HG03342 (cell line): ENCODE results near the gene ARMC6.

Experiments
- ATAC-seq: cut with Tn5 transposase; IDR thresholded peaks from one replicate; pipeline ENCODE4 v1.9.1; 2021; ENCODE audit warnings: mild to moderate bottlenecking, moderate library complexity; ENCODE audit not compliant: unreplicated experiment

ARMC6 gene

DNA sequence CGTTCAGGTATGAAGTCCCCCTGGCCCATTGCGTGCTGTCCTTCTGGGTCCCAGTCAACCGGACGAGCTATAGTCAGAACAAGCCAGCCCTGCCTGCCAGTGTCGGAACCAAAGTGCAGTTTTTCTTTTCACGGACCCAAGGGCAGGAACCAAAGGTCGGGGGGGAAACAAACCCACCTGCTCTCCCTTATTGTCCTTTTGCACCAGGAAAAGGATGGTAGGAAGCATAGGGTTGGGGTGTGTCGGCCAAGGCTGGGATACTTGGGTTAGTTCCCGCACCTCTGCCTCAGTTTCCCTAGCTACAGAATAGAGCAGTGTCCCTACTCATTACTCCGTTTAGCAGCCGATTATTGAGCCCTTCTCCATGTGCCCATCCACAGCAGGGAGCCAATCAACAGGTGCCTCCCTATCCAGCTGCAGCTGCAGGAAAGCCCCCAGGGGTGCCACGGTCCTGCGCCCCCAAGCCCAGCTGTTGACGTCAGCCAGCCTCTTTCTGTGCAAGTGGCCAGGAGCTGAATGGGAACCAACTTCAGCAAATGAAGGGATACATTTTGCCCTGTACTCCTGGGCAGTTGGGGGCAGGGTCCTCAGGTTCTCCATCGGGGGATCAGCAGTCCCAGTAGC, 21.0 kb downstream of the ARMC6 start:
- ATAC-seq, result no peak

DNA sequence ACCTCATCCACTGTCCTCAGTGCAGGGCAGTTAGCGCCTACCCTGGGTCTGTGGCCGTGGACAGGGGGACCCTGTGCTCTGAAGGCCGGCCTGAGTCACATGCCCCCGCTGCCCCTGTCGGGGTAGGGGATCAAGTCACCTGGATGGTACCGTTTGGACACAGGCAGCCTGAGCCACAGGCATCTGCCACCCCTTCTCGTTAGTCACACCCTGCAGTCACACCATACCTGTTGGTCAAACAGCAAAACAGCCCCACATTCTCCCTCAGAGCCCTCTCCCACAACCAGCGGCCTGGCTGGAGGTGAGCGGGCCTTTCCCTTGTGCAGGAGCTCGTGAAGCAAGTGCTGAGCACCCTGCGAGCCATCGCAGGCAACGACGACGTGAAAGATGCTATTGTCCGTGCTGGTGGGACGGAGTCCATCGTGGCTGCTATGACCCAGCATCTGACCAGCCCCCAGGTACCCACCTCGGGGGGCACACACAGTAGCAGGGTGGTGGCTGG, 21.6 kb downstream of the ARMC6 start:
- ATAC-seq, result no peak

DNA sequence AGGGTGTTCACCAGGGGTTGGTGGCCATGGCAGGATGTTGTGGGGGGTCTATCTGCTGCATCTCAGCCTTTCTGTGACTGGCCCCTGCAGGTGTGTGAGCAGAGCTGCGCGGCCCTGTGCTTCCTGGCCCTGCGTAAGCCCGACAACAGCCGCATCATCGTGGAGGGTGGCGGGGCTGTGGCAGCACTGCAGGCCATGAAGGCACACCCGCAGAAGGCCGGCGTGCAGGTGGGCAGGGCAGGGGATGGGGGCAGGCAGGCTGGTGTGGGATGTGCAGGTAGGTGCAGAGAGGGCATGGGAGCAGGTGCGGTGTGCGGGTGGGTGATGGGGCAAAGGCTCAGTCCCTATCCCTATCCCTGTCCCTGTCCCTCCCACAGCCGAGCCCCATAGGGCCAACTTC, 22.3 kb downstream of the ARMC6 start:
- no peak for ATAC-seq

DNA sequence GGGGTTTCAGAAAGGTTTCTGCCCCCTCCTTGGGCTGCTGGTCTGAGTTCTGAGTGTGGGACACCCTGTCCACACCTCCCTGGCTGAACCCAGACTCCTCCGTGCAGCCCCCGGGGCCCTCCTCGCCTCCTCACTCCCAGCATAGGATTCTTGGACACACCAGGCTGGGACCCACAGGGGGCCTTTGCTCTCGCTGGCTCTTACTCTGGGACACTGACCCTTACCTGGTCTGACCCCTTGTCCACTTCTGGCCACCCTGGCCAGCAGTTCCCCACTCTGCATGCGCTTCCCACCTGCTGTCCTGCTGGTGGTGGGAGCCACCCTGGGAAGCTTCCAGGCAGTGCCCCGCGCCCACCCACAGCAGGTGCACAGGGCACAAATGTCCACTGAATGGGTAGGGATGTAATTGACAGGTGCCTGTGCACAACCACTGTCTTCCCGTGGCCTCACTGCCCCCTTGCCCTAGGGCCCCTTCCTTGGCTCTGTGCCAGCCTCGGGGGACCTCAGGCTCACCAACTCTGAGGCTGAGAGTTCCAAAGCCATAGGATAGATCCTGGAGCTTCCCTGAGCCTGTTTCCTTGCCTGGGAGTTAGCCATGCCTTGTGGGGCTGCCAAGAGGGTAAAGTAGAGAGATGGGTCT, 23.4 kb downstream of the ARMC6 start:
- no peak for ATAC-seq

DNA sequence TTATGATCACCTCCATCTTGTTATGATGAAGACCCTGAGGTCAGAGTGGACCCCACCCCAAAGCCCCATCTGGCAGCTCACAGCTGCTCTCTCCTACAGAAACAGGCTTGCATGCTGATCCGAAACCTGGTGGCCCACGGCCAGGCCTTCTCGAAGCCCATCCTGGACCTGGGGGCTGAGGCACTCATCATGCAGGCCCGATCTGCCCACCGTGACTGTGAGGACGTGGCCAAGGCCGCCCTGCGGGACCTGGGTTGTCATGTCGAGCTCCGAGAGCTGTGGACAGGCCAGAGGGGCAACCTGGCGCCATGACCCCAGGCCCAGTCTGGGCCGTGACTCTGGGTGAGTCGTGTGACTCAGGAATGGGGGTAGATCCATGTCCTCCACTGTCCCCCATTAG, 23.9 kb downstream of the ARMC6 start:
- ATAC-seq, result no peak

DNA sequence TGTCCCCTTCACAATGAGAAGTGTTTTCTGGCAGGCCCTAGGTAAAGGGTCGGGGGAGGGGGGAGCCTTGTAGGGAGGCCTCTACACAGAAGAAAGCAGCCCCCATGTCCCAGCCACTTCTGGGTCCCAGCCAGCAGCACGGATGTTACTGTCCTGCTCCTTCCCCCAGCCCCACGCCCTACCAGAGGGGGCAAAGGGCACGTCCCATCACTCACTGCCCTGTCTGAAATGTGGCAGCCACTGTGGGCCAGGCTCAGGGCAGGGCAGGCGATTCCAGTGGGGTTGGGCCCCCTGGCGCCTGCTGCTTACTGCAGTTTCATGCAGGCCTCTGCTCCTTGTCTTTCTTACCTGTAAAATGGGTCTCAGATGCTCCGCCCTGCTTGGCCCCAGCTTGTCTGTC, 24.3 kb downstream of the ARMC6 start:
- ATAC-seq, result no peak

DNA sequence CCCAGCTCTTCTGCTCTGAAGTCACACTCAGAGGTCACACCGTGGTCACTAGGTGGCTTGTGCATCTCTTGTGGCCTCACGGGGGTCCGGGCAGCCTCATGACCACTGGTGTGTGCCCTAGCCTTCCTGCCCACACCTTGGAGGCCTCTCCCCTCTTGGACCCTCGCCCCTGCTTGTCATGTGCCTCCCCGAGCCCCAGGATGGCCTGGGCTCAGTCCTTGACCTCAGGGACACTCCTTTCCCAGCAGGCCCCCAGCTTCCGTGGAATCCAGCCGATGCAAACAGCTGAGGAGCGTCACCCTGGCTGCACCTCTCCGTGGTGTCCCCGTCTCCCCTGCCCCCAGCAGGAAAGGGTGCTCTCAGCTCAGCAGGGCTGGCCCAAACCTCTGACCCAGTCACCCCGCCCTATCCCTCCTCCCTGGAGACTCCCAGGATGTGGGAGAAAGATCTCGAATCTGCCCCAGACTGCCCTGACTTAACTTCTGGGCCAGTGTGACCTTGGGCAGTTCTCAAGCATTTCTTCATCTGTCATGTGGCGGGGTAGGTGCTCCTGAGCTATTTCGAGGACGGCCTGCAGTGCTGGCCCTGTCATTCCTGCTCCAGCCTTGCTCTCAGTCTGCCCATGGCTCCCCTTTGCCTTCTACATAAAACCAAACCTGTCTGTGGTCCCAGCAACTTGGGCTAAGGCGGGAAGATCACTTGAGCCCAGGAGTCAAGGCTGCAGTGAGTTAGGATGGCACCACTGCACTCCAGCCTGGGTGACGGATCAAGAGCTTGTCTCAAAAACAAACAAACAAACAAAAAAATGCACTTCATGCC, 25.8 kb downstream of the ARMC6 start:
- no peak for ATAC-seq

DNA sequence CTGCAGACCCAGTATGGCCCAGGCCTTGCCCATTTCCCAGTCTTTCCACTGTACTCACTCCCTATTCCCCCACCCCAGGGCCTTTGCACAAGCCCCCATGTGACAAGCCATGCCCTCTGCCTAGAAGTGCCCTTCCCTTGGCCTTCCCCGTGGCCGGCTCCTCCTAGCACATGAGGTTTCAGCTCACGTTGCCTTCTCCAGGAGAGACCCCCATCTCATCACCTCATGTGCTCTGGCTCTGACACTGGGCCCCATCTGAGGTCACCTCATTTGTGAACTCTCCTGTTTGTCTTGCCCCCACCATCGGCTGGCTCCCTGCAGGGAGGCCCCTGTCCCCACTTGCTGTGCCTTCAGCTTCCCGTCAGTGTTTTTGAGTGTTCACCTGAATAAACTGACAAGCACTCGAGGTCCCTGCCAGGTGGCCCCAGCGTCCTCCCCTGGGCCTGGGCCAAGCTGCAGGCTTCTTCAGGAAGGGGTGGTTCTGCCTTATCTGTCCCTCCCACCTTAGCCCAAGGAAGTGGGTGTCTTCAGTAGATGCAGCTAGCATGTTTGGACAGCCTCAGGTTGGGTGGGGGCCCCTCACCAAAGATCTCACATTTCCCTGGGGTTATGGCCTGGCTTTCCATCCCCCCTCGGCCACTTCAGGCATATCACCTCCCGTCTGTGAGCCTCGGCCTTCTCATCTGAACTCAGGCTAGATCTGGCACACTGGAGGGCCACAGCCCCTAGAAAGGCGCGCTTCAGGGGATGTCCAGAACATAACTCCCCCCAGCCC, 26.6 kb downstream of the ARMC6 start:
- ATAC-seq, result no peak

DNA sequence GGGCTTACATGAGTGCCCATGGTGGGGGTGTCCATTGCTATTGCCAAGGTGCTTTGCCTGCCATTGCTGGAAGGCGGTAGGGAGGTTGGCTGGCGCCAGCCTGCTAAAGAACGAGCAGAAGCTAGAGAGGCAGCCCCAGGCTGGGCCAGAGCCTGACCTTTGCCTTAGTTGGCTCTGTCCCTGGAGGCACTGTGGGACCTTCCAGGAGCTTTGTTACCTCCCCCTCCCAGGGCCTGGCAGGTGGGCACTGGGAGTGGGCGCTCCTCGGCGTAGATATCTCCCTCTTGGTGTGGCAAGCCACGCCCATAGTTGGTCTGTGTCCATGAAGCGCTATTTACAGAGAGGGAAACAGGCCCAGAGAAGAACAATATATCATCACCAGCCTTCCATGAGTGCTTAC, 28.1 kb downstream of the ARMC6 start:
- ATAC-seq, result no peak

DNA sequence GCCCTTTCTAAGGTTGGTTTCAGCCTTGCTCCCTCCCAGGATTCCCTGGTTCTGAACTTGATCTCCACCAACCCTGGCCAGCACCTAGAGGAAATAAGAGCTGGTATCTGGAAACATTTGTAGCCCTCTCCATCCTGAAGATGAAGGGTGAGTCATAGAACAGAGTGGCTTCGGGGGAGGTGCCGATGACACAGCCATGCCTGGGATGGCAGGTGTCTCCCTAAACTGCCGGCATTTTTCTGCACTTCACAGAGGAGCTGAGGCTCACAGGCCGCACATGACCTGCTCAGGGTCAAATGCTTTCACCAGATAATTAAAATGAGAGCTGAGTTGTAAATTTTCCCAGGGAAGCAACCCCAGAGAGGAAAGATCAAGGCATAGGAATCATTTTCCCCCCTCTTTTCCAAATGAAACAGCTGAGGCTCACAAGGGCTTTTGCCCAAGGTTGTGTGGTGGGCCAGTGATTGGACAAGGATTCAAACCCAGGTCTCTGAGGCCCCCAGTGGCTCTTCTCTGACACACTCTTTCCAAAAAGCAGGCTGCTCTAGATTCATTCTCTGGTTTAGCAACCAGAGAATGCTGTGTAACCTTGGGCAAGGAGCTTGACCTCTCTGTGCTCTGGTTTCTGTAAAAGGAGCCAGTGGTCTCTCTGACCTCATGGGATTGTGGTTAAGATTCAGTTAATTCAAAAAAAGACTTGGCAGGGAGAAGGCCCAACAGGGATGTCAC, 29.2 kb downstream of the ARMC6 start:
- no peak for ATAC-seq

DNA sequence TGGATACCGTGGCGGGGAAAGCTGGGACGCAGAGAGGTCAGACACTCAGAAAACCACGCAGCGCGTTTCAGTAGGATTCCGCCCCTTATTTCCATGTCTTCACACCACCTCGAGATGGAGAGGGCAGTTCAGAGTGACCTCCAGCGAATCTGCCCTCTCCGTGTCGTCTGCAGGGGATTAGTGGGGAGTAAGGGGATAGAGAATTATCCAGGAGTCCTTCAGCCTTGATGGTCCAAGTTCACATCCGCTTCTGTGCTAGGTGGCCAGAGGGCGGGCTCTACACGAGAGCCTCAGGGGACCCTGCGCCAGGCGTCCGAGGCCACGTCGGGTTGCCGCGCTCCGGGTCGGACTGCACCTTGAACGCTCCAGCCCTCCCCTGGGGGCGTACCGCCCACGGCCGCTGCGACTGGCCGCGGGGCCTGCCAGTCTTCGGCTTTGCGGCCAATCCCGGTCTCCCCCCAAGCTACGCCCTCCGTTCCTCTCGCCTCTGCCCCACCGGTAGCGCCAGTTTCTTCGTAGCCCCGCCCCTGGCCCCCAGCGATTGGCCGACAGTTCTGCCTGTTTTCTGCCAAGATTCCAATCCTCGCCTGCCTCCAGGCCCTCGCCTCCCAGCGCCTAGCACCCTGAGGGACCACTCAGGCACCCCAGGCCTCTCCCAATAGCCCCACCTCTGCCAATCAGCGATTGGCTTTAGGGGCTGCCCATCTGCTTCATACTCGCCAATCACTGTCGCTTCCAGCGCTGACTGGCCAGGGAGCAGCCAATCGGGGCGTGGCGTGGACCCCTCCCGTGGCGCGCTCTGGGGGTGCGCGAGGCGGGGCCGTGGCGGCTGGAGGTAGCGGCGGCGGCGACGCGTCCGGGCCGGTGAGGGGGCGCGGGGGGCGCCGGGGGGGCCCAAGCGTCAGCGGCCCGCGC, 30.0 kb downstream of the ARMC6 start, which contains the start of gene SLC25A42:
SLC25A42 (plus strand) TSS at position 812 of the 915 bp plus-strand sequence. CDS start 32,131 bp downstream, outside the sequence.
- peak; percentile 87 for ATAC-seq

DNA sequence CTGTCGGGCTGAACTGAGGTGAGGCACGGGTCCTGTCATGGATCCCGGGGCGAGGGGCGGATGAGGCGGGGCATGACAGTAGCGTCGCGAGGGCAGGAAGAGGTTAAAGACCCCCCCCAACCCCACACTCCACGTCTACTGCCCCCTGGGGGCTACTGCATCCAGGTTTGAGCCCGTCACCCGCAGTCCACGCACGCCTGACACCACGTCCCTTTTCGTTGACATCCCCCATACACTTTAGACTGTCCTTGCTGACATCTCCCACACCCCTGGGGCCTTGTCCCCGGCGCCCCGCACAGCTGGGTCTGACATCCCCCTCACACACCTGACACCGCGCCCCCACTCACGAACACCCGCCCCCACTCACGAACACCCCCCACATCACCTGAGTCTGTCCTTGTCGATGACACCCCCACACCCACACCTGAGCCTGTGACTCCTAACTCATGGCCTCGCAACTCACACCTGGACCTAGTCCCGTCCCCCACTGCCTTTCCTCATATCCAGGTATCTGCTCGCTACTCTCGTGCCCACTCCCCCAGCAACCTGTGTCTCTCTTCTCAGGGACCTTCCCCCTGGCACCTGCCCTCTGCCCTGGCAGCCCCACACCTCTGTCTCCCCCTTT, 30.8 kb downstream of the ARMC6 start:
- ATAC-seq, result no peak

DNA sequence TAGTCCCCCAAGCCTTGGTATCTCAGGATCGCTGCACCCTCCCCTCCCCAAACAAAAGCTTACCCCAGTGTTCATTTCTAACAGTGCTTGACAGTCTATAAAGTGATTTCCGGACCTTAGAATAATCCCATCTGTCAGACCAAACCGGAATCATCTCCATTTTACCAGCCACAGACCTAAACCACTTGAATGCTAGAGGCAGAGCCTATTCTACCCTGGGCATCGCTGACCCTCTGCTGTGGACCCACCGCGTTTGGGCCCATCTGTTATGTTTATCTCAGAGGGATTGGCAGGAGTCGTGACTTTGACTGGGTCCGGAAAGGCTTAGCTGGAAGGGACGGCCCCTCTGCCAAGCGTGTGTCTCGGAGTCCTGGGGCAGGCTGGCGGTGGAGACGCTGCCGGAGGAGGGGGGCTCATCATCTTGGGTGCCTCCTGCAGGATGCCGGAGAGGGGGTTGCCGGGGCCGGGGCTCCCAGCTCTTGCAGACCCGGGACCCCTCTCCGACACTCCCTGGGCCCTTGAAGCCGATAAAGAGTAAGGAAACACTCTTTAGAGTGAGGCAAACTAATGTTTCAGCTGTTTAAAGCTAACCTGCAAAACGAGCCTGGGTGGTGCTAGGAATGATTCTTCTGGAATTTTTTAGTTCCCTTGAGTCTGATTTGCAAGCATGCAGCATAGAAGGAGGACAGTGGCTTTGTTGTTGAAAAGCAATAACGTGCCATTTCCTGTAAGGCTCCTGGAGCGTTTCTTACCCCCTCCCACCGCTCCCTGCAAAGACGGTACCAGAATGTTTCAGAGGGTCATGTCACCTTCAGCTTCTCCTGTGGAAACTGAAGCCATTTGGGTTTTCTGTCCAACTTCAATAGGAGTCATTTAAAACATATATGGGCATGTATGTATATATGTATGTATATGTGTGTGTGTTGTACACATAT, 31.7 kb downstream of the ARMC6 start:
- ATAC-seq, result no peak

DNA sequence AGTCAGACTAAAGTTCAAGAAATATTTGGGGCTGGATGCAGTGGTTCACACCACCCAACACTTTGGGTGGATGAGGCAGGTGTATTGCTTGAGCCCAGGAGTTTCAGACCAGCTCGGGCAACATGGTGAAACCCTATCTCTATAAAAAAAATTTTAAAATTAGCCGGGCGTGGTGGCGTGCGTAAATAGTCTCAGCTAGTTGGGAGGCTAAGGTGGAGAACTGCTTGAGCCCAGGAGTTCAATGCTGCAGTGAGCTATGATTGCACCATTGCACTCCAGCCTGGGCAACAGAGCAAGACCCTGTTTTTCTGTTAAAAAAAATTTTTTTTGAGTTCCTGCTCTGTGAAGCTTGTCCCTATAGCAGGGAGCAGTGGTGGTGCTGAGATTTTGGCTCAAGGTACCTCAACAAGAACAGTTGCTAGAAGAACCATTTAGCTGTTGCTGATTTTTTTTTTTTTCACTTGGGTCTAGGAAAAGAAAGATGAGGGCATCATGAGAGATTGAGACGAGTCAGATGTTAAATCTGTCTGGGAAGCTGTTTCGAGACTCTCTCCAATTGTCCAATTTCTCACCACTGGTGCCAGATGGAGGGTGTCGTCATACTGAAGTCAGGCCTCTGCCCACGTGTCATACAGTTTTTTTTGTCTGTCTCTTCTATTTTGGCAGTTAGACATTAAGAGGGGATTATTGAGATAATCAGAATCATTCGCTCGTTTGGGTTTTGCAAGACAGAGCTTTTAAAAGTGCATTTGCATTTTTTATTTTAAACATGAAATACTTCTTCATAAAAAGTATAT, 34.1 kb downstream of the ARMC6 start:
- no peak for ATAC-seq

DNA sequence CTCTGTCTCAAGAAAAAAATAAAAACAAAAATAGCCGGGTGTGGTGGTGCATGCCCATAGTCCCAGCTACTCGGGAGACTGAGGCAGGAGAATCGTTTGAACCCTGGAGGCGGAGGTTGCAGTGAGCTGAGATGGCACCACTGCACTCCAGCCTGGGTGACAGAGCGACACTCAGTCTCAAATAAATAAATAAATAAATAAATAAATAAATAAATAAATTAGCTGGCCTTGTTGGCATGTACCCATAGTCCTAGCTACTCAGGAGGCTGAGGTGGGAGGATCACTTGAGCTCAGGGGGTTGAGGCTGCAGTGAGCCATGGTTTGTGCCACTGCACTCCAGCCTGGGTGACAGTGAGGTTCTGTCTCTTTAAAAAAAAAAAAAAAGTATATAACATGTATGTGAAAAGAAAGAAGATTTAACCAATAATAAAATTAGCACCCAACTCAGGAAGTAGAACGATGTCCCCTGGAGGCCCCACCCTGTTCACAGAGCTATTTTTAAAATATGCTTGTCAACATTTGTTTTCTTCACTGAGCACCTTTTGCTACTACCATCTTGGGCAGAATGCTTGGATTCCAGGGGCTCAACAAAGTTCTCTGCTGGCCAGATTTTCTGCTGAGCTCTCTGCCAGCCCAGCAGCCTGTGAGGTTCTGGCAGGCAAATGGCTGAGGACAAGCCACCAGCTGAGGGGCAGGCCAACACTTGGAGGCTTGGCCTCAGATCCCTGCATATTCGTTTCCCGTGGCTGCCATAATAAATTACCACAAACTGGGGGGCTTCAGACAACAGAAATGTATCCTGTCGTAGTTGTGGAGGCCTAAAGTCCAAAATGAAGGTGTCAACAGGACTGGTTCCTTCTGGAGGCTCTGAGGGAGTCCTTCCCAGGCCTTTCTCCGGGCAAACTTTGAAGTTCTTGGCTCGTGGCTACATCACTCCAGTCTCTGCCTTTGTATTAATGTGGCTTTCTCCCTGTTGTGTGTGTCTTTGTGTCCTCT, 35.6 kb downstream of the ARMC6 start:
- no peak for ATAC-seq

DNA sequence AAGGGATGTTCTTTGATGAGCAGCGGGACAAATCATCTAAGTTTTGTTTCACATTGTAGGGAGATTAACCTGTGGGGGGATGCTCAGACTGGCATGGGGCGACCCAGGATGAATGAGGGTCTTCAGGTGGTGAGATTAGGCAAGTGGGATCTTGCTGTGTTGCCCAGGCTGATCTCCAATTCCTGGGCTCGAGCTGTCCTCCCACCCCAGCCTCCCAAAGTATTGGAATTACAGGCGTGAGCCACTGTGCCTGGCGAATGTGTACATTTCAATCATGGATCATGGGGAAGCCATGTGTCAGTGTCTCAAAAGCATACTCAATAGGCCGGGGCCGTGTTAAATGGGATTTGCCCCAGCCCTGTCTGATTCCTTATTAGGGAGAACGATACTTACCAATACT, 38.5 kb downstream of the ARMC6 start:
- no peak for ATAC-seq
